Suprapubic skin (tissue), 4 donors: Measurements from ENCODE around the gene ARHGAP25. TPM values are rescaled to one million over a fixed set of nuclear protein-coding genes. Genes with fewer than 3 reads are reported as not detected.

Experiments used
- DNase-seq, 2 donors: peaks; one replicate each; pipeline ENCODE4 v3.0.0-alpha.2; 2019; ENCODE audit warnings: low spot score in 2 of 2
- H3K27ac ChIP-seq: fragments of 200-600 bp; sonication (generic); one replicate; pipeline ENCODE4 v1.5.1; 2019
- H3K27me3 ChIP-seq: fragments of 200-600 bp; sonication (generic); one replicate; pipeline ENCODE4 v1.5.1; 2019
- H3K36me3 ChIP-seq: fragments of 200-600 bp; sonication (generic); one replicate; pipeline ENCODE4 v1.5.1; 2019
- H3K4me1 ChIP-seq: fragments of 200-600 bp; sonication (generic); one replicate; pipeline ENCODE4 v1.5.1; 2019
- H3K4me3 ChIP-seq: fragments of 200-600 bp; sonication (generic); one replicate; pipeline ENCODE4 v1.5.1; 2019; ENCODE audit warnings: mild to moderate bottlenecking
- H3K9me3 ChIP-seq: fragments of 200-600 bp; sonication (generic); one replicate; pipeline ENCODE4 v1.5.1; 2019
- EP300 ChIP-seq: sonication (generic); formaldehyde crosslinking; IDR thresholded peaks from one replicate; pipeline ENCODE4 v1.6.1; 2017; ENCODE audit warnings: antibody characterized with exemption
- POLR2A ChIP-seq, 2 donors: fragments of 450-650 bp; IDR thresholded peaks; one replicate each; pipeline ENCODE4 v1.6.1; 2017; ENCODE audit warnings: antibody characterized with exemption in 2 of 2, mild to moderate bottlenecking in 2 of 2, moderate library complexity in 2 of 2
- POLR2AphosphoS5 ChIP-seq, 3 donors: sonication (generic); formaldehyde crosslinking; IDR thresholded peaks; one replicate each; pipeline ENCODE4 v1.6.1; 2017; ENCODE audit warnings: antibody characterized with exemption in 3 of 3
- WGBS: methylation state at CpG from one replicate; pipeline ENCODE4 v1.1.5; 2018; 5-methylcytosine and 5-hydroxymethylcytosine counted together
- total RNA-seq, 4 donors: library from RNA; depleted of rRNA; stranded (reverse); fragments of >200 nt; gene quantifications; one replicate each; pipeline ENCODE4 v1.1.0, GENCODE V29; 2016
- TF ChIP-seq, protein P1 (sequence below), 2 donors: fragments of 200-600 bp in 1 of 2; fragments of 450-650 bp in 1 of 2; sonication (generic) in 1 of 2; IDR thresholded peaks; one replicate each; pipeline ENCODE4 v1.5.1; 2016 to 2019; ENCODE audit warnings: antibody characterized with exemption in 2 of 2, mild to moderate bottlenecking in 1 of 2, moderate library complexity in 1 of 2

Gene ARHGAP25
- total RNA-seq, 4 donors from 2014 or later: 2.0 to 10.9 (median 6.1) TPM

DNA sequence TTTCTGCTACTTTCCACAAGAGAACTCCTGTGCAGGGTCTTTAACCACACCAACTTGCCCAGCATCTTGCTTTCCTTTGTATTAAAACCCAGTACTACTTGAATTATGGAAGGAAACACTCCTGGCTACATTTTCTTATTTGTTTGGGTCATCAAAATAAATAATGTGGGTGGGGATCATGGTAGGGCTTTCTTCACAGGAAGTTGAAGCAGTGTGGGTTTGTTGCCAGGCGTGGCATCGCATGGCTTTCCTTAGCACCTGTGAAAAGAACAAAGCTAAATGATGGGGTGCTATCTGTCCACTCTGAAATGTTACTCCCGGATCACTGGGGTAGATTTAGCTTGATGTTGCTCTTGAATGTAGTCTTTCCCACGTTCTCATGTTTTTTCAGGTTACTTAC lies 18.7 kb downstream of the ARHGAP25 start:
- no peak overlapping the region for H3K27ac ChIP-seq
- no peak for TF ChIP-seq EP300
- TF ChIP-seq, protein P1, sequence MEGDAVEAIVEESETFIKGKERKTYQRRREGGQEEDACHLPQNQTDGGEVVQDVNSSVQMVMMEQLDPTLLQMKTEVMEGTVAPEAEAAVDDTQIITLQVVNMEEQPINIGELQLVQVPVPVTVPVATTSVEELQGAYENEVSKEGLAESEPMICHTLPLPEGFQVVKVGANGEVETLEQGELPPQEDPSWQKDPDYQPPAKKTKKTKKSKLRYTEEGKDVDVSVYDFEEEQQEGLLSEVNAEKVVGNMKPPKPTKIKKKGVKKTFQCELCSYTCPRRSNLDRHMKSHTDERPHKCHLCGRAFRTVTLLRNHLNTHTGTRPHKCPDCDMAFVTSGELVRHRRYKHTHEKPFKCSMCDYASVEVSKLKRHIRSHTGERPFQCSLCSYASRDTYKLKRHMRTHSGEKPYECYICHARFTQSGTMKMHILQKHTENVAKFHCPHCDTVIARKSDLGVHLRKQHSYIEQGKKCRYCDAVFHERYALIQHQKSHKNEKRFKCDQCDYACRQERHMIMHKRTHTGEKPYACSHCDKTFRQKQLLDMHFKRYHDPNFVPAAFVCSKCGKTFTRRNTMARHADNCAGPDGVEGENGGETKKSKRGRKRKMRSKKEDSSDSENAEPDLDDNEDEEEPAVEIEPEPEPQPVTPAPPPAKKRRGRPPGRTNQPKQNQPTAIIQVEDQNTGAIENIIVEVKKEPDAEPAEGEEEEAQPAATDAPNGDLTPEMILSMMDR (IDR thresholded peaks at IDR 0.05): no peak
- TF ChIP-seq POLR2A (IDR thresholded peaks at IDR 0.05): no peak
- no peak for TF ChIP-seq POLR2AphosphoS5 (IDR thresholded peaks at IDR 0.05)
- no peak overlapping the region for H3K4me3 ChIP-seq
- H3K36me3 ChIP-seq: no peaks in the 10 kb centered on the region
- DNase-seq: no peak
- 65% methylated on average over 4 of the region's 4 CpGs for WGBS
- peaks cover 12% of the 10 kb centered on the region for H3K4me1 ChIP-seq
- no peaks in the 10 kb centered on the region for H3K27me3 ChIP-seq
- no peaks in the 10 kb centered on the region for H3K9me3 ChIP-seq

DNA sequence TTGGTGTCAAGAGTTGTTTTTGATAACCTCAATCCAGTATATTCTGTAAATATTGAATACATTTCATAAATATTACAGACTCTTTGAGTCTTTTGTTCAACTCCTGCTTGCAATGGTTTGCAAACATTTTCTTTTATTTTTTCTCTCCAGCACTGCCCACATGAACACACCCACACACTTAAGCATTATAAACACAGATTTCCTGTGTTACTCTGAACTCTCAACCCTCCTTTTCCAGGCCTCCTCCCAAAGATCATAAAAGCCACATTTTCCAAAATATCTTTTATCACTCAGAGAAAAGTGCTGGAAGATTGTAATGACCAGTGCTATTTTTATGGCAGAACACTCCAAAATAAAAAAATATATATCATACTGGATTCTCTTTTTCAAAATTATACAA lies 20.5 kb downstream of the ARHGAP25 start:
- Histone ChIP-seq H3K4me1 (peaks cover 11% of the 10 kb centered on the region), H3K27me3 (no peaks in the 10 kb centered on the region), H3K4me3 (no peak overlapping the region), H3K36me3 (no peaks in the 10 kb centered on the region), H3K27ac (no peak overlapping the region), H3K9me3 (no peaks in the 10 kb centered on the region)
- no peak for DNase-seq
- TF ChIP-seq, protein P1 (IDR thresholded peaks at IDR 0.05): no peak
- TF ChIP-seq POLR2A (IDR thresholded peaks at IDR 0.05) (no peak), EP300 (no peak), POLR2AphosphoS5 (IDR thresholded peaks at IDR 0.05) (no peak)

DNA sequence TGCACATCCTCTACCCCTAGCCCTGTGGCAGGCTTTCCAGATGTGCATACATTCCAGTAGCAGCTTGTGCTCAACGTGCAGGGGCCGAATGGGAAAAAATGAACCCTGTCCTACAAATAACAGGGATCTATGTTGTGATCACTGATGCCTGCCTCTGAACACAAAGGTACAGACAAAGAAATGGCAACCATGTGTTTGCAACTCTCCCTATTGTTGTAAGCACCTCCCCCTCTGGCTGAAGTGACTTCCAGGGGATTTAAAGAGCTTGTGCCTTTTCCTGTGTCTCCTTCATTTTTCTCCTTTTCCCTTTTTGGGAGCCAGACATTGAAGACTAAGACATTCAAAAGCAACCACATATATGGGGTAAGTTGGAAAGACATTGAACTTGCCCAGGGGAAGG lies 21.6 kb downstream of the ARHGAP25 start:
- DNase-seq: no peak
- H3K27me3 ChIP-seq: no peaks in the 10 kb centered on the region
- no peaks in the 10 kb centered on the region for H3K36me3 ChIP-seq
- no peak overlapping the region for H3K27ac ChIP-seq
- no peak overlapping the region for H3K4me3 ChIP-seq
- H3K4me1 ChIP-seq: peaks cover 11% of the 10 kb centered on the region
- WGBS: 70% methylated on average over 2 of the region's 2 CpGs
- TF ChIP-seq, protein P1 (IDR thresholded peaks at IDR 0.05): no peak
- TF ChIP-seq POLR2A (IDR thresholded peaks at IDR 0.05) (no peak), POLR2AphosphoS5 (IDR thresholded peaks at IDR 0.05) (no peak), EP300 (no peak)
- no peaks in the 10 kb centered on the region for H3K9me3 ChIP-seq

DNA sequence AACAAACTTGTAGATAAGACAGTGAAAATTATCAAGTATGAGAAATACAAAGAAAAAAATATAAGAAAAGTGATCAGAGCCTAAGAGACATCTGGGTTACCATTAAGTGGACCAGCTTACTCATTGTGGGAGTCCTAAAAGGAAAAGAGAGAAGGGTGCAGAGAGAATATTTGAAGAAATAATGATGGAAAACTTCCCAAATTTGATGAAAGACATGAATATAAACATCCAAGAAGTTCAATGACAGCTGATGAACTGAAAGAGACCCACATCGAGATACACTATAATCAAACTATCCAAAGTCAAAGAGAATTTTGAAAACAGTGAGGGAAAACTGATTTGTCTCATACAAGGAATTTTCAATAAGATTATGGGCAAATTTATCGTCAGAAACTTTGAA lies 22.5 kb downstream of the ARHGAP25 start:
- Histone ChIP-seq H3K4me3 (no peak overlapping the region), H3K27me3 (no peaks in the 10 kb centered on the region), H3K27ac (no peak overlapping the region), H3K36me3 (no peaks in the 10 kb centered on the region), H3K9me3 (no peaks in the 10 kb centered on the region), H3K4me1 (peaks cover 3% of the 10 kb centered on the region)
- no peak for DNase-seq
- WGBS: 92% methylated on average over 2 of the region's 2 CpGs
- TF ChIP-seq EP300 (no peak), POLR2AphosphoS5 (IDR thresholded peaks at IDR 0.05) (no peak), POLR2A (IDR thresholded peaks at IDR 0.05) (no peak)
- TF ChIP-seq, protein P1 (IDR thresholded peaks at IDR 0.05): no peak

DNA sequence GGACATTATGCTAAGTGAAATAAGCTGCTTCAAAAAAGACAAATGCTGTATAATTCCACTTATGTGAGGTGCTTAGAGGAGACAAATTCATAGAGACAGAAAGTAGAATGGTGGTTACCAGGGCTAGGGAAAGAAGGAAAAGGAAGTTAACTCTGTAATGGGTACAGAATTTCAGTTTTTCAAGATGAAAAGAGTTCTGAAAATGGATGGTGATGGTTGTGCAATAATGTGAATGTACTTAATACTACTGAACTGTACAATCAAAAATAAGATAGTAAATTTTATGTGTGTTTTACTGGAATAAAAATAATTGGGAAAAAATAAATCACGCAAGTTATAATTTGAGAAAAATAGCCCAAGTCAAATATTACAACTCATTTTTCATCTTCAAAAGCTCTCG lies 27.5 kb downstream of the ARHGAP25 start:
- H3K4me1 ChIP-seq: peaks cover 34% of the 10 kb centered on the region
- no peak overlapping the region for H3K27ac ChIP-seq
- no peak overlapping the region for H3K4me3 ChIP-seq
- DNase-seq: no peak
- no peaks in the 10 kb centered on the region for H3K9me3 ChIP-seq
- WGBS: 85% methylated on average over 2 of the region's 2 CpGs
- H3K36me3 ChIP-seq: no peaks in the 10 kb centered on the region
- no peaks in the 10 kb centered on the region for H3K27me3 ChIP-seq
- TF ChIP-seq EP300 (no peak), POLR2AphosphoS5 (IDR thresholded peaks at IDR 0.05) (no peak), POLR2A (IDR thresholded peaks at IDR 0.05) (no peak)
- TF ChIP-seq, protein P1 (IDR thresholded peaks at IDR 0.05): no peak
